Ectodermal cell (in vitro differentiated cells): ENCODE data around the gene NYNRIN.

ENCODE experiments used
- H3K27ac ChIP-seq: 2 replicates; pipeline ENCODE4 v1.7.0; 2013; ENCODE audit warnings: mild to moderate bottlenecking, low read depth, low read length; ENCODE audit not compliant: insufficient read depth, poor library complexity, severe bottlenecking
- H3K27me3 ChIP-seq: 2 replicates; pipeline ENCODE4 v1.7.0; 2013; ENCODE audit warnings: mild to moderate bottlenecking, low read length; ENCODE audit not compliant: insufficient read depth, control insufficient read depth, poor library complexity, severe bottlenecking
- H3K36me3 ChIP-seq: one replicate; pipeline ENCODE4 v1.7.0; 2013; ENCODE audit warnings: low read length; ENCODE audit not compliant: control insufficient read depth, insufficient read depth
- H3K4me1 ChIP-seq: one replicate; pipeline ENCODE4 v1.7.0; 2013; ENCODE audit warnings: low read length; ENCODE audit not compliant: control insufficient read depth, insufficient read depth
- H3K4me3 ChIP-seq: 2 replicates; pipeline ENCODE4 v1.7.0; 2013; ENCODE audit warnings: low read depth, low read length, control low read depth; ENCODE audit not compliant: insufficient read depth
- H3K9me3 ChIP-seq: 2 replicates; pipeline ENCODE4 v1.7.0; 2013; ENCODE audit warnings: mild to moderate bottlenecking, low read length, moderate library complexity; ENCODE audit not compliant: control insufficient read depth
- WGBS, 2 experiments: methylation state at CpG; one replicate each; pipeline ENCODE4 v1.1.7; 2013; ENCODE audit warnings: missing lambda C conversion rate in 2 of 2; 5-methylcytosine and 5-hydroxymethylcytosine counted together

The NYNRIN gene

DNA sequence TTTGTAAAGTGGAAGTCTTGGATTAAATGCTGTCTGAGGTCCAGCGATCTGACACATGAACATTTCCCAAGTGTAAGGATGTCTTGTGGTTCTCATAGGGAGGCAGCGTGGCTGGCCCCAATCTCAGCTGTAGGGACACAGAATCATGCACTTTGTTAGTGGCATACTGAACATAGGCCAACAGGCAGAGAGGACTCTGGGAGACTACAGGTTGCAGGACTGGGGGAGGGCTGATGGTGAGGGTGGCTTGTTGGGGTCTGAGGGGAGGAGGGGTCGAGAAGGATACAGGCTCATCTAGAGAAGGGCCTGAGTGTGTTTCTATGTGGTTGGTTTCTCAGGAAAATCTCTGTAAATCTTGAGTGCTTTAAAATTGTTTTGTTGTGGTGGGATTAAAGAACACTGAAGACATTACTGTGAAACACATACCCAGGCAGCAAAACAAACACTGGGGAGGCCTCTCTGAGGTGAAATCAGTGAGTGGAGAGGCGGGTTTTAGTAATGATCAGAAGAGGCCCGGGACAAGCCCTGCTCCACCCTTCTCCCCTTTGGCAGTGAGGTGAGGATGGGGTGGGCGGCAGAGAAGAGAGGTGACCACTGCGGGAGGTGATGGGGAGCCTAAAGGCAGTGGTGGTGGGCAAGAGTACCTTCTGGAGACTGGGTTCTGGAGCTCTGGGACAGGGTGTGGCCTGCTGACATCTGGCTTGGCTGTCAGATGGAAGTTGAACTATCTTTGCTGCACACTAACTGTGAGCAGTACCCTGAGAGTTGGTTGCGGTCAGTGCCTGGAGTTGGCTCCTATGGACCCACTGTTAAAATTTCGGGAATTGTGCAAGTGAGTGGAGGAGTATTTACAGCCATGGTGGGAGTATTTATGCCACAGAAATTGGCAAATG is 3.3 kb downstream of the NYNRIN start:
- Histone ChIP-seq H3K4me1 (peaks cover 29% of the 10 kb centered on the region), H3K36me3 (no peaks in the 10 kb centered on the region), H3K4me3 (no peak overlapping the region), H3K9me3 (no peaks in the 10 kb centered on the region), H3K27ac (no peak overlapping the region), H3K27me3 (no peaks in the 10 kb centered on the region)
- WGBS, 2 experiments = 77 to 79% methylated on average over 9 of the region's 9 CpGs

DNA sequence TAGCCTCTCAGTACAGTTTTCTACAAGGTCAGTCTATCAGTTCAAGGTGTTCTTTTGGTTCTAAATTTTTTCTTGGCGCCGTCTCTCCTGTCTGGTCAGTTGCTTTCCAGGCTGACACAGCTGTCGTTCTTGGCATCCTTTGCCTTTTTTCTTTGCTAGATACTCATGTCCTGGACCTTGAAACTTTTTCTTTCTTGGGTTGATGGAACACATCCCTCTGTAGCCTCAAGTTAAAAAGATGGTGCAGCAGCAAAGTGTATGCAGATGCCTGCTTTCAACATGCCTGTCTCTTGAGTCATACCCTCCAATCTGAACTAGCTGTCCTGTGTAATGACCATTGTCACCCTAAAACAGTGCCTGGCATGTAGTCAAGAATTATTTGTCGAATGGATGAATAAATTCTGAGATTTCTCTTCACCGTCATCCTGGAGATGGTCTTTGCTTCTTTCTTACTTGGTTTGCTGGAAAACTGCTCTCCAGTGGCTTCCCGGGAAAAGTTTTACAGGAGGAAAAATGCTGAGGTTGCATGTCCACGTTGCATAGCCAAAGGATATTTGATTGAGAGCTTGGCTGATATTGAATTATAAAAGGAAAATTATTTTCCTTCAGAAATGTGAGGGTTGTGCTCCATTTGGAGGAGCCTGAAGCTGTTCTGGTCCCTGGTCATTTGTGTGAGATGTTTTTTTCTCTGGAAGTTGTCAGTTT is 4.6 kb downstream of the NYNRIN start:
- Histone ChIP-seq H3K4me1 (peaks cover 26% of the 10 kb centered on the region), H3K27me3 (no peaks in the 10 kb centered on the region), H3K9me3 (no peaks in the 10 kb centered on the region), H3K36me3 (peaks cover 3% of the 10 kb centered on the region), H3K27ac (no peak overlapping the region), H3K4me3 (no peak overlapping the region)
- 90 to 91% methylated on average over 7 of the region's 7 CpGs for WGBS, 2 experiments

DNA sequence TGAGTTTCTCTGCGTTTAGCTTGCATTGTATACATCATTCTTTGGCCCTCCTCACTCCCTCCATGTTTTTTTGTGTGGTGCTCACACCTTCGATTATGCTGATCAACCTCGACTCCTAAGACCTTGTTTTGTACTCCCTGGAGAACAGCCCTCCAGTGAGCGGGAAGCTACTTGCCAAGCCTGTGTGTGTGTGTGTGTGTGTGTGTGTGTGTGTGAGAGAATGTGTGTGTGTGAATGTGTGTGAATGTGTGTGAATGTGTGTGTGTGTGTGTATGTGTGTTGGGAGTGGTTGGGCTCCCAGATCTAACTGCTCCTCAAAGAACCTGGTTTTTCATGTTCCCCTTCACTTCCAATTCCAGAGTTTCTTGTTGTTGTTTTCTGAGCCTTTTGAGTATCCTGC is 6.0 kb downstream of the NYNRIN start:
- H3K4me3 ChIP-seq = no peak overlapping the region
- H3K9me3 ChIP-seq = no peaks in the 10 kb centered on the region
- 76 to 82% methylated on average over 4 of the region's 4 CpGs for WGBS, 2 experiments
- peaks cover 3% of the 10 kb centered on the region for H3K36me3 ChIP-seq
- no peak overlapping the region for H3K27ac ChIP-seq
- no peaks in the 10 kb centered on the region for H3K27me3 ChIP-seq
- peaks cover 19% of the 10 kb centered on the region for H3K4me1 ChIP-seq

DNA sequence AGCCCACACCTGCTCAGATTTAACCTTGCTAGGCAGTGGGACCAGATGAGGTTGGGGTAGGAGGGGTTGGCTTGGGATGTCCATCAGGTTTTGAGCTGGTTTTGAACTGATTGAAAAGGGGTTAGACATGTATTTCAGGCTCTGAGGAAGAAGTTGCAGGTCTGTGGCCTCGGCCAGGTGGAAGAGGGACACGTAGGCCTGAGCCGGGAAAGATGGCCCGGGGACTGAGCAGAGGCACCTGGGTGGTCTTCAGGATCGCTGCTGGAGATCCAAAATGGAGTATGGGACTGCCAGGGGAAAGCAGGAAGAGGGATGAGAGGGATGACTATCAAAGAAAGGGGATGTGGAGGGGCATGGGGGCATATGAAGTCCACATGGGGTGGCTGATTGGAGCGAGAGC is 7.6 kb downstream of the NYNRIN start:
- H3K4me3 ChIP-seq = no peak overlapping the region
- peaks cover 11% of the 10 kb centered on the region for H3K4me1 ChIP-seq
- peaks cover 3% of the 10 kb centered on the region for H3K36me3 ChIP-seq
- no peaks in the 10 kb centered on the region for H3K9me3 ChIP-seq
- no peak overlapping the region for H3K27ac ChIP-seq
- H3K27me3 ChIP-seq = no peaks in the 10 kb centered on the region
- 93 to 94% methylated on average over 6 of the region's 6 CpGs for WGBS, 2 experiments

DNA sequence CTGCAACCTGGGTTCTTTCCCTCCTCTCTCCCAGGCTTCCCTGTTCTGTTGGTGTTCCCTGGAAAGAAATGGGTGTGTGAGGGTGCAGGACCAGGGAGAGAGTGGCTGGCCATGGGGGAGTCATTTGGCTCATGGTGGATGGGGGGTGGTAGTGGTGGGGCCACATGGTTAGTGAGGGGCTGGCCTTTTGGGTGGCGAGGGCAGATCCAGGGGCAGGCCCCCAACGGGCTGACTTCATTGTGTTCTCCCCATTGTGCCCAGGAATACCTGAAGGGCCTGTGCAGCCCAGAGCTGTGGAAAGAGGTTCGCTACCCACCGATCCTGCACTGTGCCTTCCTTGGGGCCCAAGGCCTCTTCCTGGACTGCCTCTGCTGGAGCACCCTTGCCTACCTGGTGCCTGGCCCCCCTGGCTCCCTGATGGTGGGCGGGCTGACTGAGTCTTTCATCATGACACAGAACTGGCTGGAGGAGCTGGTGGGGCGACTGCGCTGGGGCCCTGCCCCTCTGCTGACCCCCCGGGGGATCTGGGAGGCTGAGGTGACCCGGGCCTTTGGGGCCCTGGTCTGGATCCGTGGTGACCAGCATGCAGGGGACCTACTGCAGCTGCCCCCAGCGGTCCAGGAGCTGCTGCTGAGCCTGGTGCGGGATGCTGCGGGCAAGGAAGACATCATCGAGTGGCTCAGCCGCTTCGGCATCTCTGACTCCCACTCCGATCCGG is 9.0 kb downstream of the NYNRIN start:
- peaks cover 11% of the 10 kb centered on the region for H3K4me1 ChIP-seq
- H3K27ac ChIP-seq = no peak overlapping the region
- 95 to 96% methylated on average over 18 of the region's 18 CpGs for WGBS, 2 experiments
- no peak overlapping the region for H3K4me3 ChIP-seq
- H3K36me3 ChIP-seq = peaks cover 3% of the 10 kb centered on the region
- no peaks in the 10 kb centered on the region for H3K9me3 ChIP-seq
- H3K27me3 ChIP-seq = no peaks in the 10 kb centered on the region

DNA sequence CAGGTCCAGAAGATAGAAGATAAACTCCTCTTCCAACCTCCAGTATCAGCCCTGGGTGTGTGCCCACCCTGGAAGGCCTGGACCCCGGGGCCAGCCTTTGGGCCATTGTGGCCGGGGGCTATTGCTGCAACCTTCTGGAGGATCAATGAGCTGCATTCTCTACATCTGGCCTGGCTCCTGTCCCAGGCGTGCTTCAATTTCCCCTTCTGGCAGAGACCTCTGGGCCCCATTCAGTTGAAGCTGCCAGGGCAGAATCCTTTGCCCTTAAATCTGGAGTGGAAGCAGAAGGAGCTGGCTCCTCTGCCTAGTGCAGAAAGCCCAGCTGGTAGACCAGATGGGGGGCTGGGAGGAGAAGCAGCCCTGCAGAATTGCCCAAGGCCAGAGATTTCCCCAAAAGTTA is 10.0 kb downstream of the NYNRIN start:
- Histone ChIP-seq H3K27me3 (no peaks in the 10 kb centered on the region), H3K9me3 (no peaks in the 10 kb centered on the region), H3K4me1 (peaks cover 5% of the 10 kb centered on the region), H3K36me3 (peaks cover 10% of the 10 kb centered on the region), H3K27ac (no peak overlapping the region), H3K4me3 (no peak overlapping the region)
- whole genome bisulfite sequencing, 2 experiments = 89 to 94% methylated on average over 3 of the region's 3 CpGs

DNA sequence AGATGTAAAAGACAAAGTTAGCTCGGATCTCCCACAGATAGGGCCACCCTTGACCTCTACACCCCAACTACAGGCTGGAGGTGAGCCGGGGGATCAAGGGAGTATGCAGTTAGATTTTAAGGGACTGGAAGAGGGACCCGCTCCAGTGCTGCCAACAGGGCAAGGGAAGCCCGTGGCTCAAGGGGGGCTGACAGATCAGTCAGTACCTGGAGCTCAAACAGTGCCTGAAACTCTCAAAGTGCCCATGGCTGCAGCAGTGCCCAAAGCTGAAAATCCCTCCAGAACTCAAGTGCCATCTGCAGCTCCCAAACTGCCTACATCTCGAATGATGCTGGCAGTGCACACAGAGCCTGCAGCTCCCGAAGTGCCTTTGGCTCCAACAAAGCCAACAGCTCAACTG is 10.4 kb downstream of the NYNRIN start:
- Histone ChIP-seq H3K36me3 (peaks cover 14% of the 10 kb centered on the region), H3K27ac (no peak overlapping the region), H3K4me1 (peaks cover 3% of the 10 kb centered on the region), H3K27me3 (no peaks in the 10 kb centered on the region), H3K4me3 (no peak overlapping the region), H3K9me3 (no peaks in the 10 kb centered on the region)
- 86% methylated on average over 6 of the region's 6 CpGs for WGBS, 2 experiments

DNA sequence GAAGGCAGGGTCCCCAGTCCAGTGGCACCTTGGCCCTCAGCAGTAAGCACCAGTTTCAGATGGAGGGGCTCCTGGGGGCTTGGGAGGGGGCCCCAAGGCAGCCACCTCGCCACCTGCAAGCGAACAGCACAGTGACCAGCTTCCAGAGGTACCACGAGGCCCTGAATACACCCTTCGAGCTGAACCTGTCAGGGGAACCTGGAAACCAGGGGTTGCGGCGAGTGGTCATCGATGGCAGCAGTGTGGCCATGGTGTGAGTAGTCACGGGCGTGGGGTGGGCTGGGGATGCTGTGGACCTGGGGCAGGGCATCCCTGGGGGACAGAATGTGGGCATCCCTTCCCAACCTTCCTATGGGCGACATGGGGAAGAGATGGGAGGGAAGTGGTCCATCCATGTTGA is 11.2 kb downstream of the NYNRIN start:
- Histone ChIP-seq H3K4me3 (no peak overlapping the region), H3K4me1 (no peaks in the 10 kb centered on the region), H3K9me3 (no peaks in the 10 kb centered on the region), H3K27ac (no peak overlapping the region), H3K27me3 (no peaks in the 10 kb centered on the region), H3K36me3 (peaks cover 16% of the 10 kb centered on the region)
- WGBS, 2 experiments = 94 to 96% methylated on average over 10 of the region's 10 CpGs

DNA sequence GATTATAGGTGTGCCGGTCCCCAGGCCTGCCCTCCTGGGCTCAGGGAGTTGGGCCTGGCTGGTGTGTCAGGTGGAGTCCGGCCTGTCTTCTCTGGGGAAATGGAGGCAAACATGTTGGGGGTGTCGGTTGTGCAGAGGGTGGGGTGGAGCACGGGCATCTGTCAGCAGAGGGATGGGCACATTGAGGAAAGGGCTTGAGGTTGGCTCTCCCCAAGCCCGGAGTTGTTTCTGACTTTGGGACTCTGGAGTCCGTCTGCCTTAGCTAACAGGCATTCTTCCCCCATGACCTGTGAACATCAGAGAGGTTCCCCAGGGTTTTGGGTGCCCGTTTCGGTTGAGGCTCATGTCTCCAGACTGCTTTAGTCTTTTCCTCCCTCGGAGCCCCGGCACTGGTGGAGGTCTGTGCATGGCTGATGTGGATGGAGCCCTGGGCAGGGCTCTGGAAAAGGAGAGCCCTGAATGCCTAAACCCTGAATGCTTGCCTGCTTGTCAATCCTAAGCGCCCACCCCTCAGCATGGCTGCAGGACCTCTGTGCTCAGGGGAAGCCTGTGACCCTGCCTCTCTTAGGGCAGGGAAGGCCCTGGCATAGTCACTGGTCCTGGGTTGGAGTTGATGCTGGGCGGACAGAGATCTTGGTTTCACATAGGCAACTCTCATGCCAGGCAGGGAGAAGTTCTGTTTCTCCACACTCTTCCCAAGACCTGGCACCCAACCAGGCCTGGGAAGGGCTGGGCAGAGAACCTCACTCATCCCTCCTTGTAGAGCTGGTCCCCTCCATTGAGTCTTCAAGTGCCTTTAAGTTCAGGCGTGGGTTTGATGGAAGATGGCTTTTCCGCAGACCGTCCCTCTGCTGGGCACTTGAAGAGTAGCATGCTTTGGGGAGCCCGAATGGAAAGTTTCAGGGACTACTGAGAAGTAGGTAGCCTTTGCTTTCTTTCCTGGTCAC is 12.9 kb downstream of the NYNRIN start:
- H3K27ac ChIP-seq = no peak overlapping the region
- WGBS, 2 experiments = 80 to 81% methylated on average over 16 of the region's 16 CpGs
- H3K4me3 ChIP-seq = no peak overlapping the region
- no peaks in the 10 kb centered on the region for H3K4me1 ChIP-seq
- peaks cover 16% of the 10 kb centered on the region for H3K36me3 ChIP-seq
- no peaks in the 10 kb centered on the region for H3K27me3 ChIP-seq
- no peaks in the 10 kb centered on the region for H3K9me3 ChIP-seq
